HT-29 (cell line): ENCODE results near the gene CEP41. TPM values are rescaled to one million over a fixed set of nuclear protein-coding genes. Genes with fewer than 3 reads are reported as not detected.
A peak's percentile ranks its signal among the peaks of the same experiment; 100 is the strongest.

Source experiments
- DNase-seq: peaks from one replicate; pipeline ENCODE4 v3.0.0-alpha.2; 2015; ENCODE audit warnings: low spot score
- total RNA-seq: library from RNA; depleted of rRNA; stranded (reverse); fragments of >200 nt; shearing (Covaris generic); gene quantifications from 2 replicates; pipeline ENCODE4 v1.2.3, GENCODE V29; 2014

The CEP41 gene
- total RNA-seq, 1 experiment from 2014 or later: 8.6 TPM

- DNase-seq: peak; percentile 16
Measured at GRCh38 chr7:130420943-130421578, 19.8 kb downstream of the CEP41 start.

DNA sequence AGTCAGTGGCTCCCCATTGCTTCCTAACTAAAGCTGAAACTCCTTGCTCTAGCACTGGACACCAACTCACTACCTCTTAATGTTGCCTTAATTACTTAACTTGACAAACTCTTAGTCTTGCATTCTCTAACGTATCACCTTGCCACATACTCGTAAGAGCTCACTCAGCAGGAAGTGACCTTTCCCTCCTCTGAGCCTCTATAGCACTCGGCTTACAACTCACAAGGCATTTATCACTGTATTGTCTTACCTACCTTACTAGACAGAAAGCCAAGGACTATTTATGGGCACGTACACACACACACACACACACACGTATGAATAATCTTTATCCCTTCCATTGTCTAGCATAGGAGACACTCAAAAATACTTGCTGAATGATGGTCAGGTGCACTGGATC, 21.2 kb downstream of the CEP41 start:
- no peak for DNase-seq

- no peak for DNase-seq
Measured at GRCh38 chr7:130418306-130418705, 22.5 kb downstream of the CEP41 start.

GRCh38 chr7:130417213-130417612, 23.6 kb downstream of the CEP41 start:
- DNase-seq: no peak

- no peak for DNase-seq
Measured at GRCh38 chr7:130415006-130415405, 25.8 kb downstream of the CEP41 start.

GRCh38 chr7:130413201-130413600, 27.6 kb downstream of the CEP41 start:
- no peak for DNase-seq

DNA sequence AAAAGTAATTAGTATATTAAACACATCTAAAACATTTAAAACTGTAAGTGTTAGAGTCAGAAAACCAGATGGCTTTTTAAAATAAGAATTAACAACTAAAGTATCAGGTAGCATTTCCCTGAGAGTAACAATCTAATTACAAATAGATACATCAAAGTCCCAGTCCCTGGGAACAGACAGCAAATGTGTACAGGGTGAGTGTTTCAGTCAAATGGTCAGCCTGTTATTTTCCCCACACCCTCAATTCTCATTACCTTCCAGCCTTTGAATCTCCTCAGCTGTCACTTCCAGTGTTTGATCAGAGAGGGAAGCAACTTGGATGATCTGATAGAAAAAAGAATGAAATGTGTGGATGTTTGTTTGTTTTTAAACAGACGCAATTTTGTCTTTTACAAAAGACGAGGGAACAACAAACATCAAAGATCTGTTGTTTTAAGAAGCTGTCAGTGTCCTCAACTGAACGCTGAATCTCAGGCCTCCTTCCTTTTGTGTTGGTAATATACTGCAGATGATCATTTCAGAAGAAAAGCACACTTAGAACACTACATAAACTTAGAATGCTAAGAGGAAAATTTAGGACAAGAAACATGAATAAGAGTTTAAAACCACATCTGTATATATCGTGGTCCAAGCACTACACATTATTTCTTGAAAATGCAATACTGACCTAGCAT, 29.8 kb downstream of the CEP41 start:
- DNase-seq: no peak

GRCh38 chr7:130409712-130410072, 31.1 kb downstream of the CEP41 start:
- DNase-seq: no peak

DNA sequence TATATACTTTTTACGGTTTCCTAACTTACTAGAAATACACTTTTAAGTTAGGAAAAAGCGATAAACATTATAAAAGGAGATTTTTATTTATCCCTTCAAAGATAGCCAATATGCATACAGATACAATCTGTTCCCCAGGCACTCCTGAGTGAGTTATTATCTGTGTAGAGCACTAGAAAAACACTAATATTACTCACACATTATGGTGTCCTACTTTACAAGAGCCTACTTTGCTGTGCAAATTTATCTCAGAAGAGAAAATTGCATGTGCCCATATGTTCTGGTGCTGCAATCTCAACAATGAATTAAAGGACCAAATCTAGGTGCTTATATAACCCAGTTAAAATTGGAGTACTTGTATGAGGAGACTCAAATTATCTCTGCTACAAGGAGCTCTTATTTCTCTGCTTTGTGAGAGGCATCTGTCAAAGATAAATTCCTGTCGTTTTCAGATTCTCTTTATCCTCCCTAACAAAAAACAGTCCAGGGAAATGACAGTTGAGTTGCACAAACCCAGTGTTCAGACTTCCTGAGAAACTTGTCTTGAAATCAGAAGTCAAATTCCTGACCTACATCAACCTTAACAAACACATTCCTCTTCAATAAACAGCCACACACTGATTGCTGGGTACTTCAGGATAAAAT, 31.6 kb downstream of the CEP41 start:
- no peak for DNase-seq

GRCh38 chr7:130405003-130405402, 35.8 kb downstream of the CEP41 start:
- no peak for DNase-seq

DNA sequence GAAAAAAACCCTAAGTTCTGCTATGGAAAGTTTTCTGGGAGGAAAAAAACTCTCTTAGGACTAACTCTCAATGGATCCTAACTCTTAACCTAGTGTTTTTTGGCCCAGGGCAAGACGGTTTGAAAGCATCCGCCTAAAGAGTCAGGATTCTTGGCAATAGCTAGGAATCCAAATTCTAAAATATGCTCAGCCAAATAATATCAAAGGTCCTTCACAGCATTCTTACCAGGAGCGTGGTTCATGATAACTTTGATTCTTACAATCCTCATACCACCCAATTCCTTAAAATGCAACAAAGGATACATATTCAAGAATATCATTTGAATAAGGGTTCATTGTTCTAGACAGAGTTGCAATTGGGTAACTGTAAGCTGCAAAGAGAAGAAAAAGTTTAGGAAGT, 39.2 kb downstream of the CEP41 start:
- DNase-seq: no peak

GRCh38 chr7:130401101-130401500, 39.7 kb downstream of the CEP41 start:
- DNase-seq: no peak

DNA sequence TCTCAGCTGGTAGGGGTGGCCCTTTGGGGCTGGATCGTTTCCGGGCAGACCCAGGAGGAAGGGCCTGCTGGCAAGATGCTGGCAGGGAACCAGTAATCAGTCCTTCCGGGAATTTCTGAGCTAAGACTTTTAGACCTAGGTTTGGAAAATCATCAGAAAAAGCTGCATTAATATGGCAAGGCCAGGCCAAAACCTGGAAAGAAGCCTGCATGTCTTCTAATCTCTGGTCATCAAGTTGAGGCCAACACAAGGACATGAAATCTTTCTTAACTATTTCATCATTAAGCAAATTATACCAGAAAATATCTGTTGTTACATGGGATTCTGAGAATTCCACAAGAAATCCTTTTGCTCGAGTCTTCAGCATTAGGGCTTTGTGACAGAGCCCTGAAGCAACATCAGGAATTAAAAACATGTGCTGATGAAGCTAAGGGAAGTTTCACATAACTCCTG, 40.7 kb downstream of the CEP41 start:
- DNase-seq: no peak

- no peak for DNase-seq
Measured at GRCh38 chr7:130398526-130399090, 42.2 kb downstream of the CEP41 start.

- no peak for DNase-seq
Measured at GRCh38 chr7:130397758-130398073, 43.1 kb downstream of the CEP41 start.

GRCh38 chr7:130397051-130397757, 43.6 kb downstream of the CEP41 start:
- no peak for DNase-seq

- no peak for DNase-seq
Measured at GRCh38 chr7:130396109-130396508, 44.7 kb downstream of the CEP41 start.

- DNase-seq: no peak
Measured at GRCh38 chr7:130395421-130395820, 45.4 kb downstream of the CEP41 start.

- DNase-seq: no peak
Measured at GRCh38 chr7:130394421-130395195, 46.2 kb downstream of the CEP41 start.

DNA sequence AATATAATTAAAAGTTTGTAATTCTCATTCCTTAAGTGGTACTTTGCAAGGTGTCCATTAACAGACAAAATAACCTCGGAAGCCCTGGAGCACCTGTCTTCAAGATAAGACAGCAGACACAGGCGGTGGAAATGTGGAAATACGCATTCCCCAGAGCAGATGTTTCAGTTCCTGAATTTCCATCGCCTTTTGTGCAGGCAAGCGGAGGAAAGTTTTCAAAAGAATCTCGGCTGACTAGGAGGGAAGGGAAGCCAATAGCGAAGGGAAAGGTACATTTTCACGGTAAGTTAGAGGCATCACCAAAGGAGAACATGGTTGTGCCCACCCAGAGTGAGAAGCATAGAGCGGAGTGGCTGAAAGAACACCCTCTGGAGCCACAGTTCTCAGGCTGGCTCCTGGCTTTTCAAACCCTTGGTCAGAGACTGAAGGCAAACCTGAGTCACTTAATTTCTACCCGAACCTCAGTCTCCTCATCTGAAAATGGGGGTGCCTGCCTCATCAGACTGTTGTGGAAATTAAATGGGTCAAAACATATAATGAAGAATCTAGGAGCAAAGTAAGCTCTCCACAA, 46.9 kb downstream of the CEP41 start:
- no peak for DNase-seq

DNA sequence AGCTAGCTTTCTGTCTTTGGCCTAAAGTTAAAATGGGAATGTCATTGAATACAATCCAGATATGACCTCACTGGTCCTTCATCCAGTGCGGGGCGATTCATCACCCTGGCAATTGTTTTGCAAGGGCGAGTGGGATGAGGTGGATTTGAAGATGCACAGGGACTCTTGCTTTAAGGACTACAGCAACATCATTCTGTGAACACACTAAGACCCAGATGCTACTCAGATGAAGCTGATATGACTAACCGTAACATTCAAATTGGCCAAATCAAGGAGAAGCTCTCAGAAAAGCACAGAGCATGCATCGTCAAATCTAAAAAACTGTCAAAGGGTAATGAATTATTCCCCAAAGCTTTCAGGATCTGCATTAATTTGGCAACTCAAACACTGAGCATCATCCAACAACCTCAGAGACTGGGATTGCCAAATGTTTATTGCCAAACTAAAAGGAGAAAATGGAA, 47.7 kb downstream of the CEP41 start:
- no peak for DNase-seq
